ENCODE data around the gene PLEKHG5.
A peak's percentile ranks its signal among the peaks of the same experiment; 100 is the strongest.

Gene PLEKHG5

DNA sequence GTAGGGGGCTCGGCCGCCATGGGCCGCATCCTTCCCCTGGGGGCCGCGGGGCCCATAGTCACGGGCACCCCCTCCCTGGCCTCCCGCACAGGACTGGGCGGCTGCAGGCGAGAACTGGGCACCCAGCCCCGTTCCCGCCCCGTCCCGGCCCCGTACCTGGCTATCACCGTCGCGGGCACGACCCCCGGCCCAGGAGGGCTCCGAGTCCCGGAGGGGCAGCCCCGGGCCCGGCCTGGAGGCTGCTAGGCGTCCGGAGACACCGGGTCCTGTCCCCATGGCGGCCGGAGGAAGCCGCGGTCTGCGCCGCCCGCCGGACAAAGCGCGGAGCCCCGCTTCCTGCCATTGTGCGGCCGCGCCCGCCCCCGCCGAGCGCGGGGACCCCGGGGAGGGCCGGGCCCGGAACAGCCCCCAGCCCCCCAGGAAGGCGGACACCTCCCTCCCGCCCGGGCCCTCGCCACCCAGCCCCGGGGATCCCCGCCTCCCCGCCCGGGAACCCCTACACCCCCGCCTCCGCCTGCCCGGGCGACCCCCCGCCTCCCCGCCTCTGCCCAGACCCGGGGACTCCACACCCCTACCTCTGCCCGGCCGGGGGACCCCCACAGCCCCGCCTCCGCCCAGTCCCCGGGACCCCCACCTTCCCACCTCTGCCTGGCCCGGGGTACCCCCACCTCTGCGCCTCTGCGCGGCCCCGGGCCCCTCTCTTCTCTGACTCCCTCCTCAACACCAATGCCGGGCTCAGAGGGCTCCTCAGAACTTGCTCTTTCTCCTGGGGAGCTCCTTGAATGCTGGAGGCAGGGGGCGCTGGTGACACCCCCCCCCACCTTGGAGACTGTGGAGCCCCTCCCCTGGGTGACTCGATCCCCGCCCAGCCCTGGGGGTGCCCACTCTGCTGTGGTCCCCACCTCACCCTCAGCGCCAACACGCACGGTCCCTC, 6.0 kb downstream of the PLEKHG5 start:
- Mint-ChIP-seq H3K9me3 (no peaks in the 10 kb centered on the region), H3K4me1 (ENCODE audit: low read depth) (peaks cover 8% of the 10 kb centered on the region), H3K4me3 (no peak overlapping the region), H3K27ac (no peak overlapping the region), H3K36me3 (ENCODE audit: low read depth) (no peaks in the 10 kb centered on the region), H3K27me3 (peaks cover 38% of the 10 kb centered on the region)
- DNase-seq = no peak

DNA sequence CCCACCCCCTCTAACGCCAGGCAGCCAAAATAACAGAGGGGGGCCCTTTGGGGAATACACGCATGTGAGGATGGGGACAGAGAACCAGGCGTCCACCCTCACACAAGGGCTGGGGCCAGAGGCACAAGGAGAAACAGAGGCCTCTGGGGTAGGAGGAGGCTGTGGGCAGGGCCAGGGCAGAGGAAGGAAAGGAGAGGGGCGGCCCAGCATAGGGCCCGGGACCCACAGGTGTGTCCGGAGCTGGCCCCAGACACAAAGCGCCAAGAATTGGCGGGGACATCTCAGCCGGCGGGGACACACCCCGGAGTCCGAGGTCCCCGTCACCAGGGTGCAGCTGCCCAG, 6.7 kb downstream of the PLEKHG5 start:
- Mint-ChIP-seq H3K9me3 (no peaks in the 10 kb centered on the region), H3K4me1 (ENCODE audit: low read depth) (peaks cover 8% of the 10 kb centered on the region), H3K27ac (no peak overlapping the region), H3K4me3 (no peak overlapping the region), H3K27me3 (peaks cover 38% of the 10 kb centered on the region), H3K36me3 (ENCODE audit: low read depth) (no peaks in the 10 kb centered on the region)
- no peak for DNase-seq

DNA sequence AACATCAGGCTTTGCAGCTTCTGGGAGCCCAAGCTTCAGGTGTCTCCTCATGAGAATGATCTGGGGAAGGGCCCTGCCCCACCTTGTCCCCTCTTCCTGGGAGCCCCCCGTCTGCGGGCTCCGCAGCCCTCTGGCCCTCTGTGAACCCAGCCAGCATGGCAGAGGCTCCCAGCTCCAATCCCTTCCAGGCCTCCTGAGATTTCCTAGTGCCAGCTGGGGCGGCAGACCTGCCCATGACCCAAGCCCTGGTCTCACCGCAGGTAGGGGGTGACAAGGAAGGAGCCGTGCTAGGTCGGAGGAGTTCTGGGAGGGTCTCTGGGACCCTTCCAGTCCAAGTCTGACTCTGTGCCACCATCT, 7.7 kb downstream of the PLEKHG5 start:
- H3K27ac Mint-ChIP-seq = no peak overlapping the region
- no peak overlapping the region for H3K4me3 Mint-ChIP-seq
- no peaks in the 10 kb centered on the region for H3K36me3 Mint-ChIP-seq (ENCODE audit: low read depth)

DNA sequence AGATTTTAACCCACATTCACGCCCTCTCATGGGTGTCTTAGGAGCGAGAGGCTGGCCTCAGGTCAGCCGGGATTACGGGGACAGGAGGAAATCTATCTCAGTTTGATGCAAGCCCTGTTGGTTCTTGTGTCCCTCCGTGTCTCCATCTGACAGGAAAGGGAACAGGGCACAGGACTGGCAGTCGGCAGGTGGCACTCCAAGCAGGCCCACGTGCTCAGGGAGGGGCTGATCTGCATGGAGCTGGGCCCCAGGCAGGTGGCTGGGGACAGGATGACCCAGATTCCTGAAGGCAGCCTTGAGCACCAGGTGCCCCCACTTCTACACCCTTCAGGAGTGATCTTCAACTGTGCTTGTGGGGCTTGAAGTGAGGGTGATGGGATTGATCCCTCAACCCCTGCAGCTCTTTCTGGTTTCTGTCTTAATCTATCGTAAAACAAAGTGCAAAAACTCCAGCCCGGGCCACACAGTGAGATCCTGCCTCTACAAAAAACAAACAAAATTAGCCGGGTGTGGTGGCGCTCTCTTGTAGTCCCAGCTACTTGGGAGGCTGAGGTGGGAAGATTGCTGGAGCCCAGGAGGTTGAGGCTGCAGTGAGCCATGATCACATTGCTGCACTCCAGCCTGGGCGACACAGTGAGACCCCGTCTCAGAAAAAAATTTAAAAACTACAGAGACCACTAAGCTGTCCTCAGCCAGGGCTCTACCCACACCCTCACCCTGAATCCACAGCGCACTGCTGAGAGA, 8.3 kb downstream of the PLEKHG5 start:
- Mint-ChIP-seq H3K27ac (no peak overlapping the region), H3K36me3 (ENCODE audit: low read depth) (no peaks in the 10 kb centered on the region), H3K4me1 (ENCODE audit: low read depth) (peaks cover 8% of the 10 kb centered on the region), H3K27me3 (peaks cover 38% of the 10 kb centered on the region), H3K4me3 (no peak overlapping the region), H3K9me3 (no peaks in the 10 kb centered on the region)
- DNase-seq = no peak

More for the DNA sequence above, 7.7 kb downstream of the PLEKHG5 start:
- H3K4me1 Mint-ChIP-seq (ENCODE audit: low read depth) = peaks cover 8% of the 10 kb centered on the region
- peaks cover 38% of the 10 kb centered on the region for H3K27me3 Mint-ChIP-seq
- no peaks in the 10 kb centered on the region for H3K9me3 Mint-ChIP-seq
- no peak for DNase-seq

DNA sequence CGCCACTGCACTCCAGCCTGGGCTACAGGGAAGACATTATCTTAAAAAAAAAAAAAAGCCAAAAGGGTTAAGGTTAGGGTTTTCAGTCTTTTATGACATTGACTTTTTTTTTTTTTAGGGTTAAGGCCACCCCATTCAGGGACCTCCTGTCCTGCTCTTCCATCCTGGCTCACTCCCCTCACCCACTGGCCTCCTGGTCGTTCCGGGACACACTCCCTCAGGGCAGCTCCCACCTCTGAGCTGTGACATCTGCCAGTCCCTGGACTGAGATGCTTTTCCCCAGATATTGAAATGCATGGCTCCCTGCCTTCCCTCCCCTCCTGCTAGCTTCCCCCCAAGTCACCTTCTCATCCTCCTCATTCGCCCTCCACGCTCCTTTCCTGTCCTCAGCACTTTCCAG, 9.6 kb downstream of the PLEKHG5 start:
- Mint-ChIP-seq H3K4me3 (no peak overlapping the region), H3K4me1 (ENCODE audit: low read depth) (peaks cover 8% of the 10 kb centered on the region), H3K9me3 (no peaks in the 10 kb centered on the region), H3K27me3 (peaks cover 32% of the 10 kb centered on the region), H3K36me3 (ENCODE audit: low read depth) (no peaks in the 10 kb centered on the region), H3K27ac (no peak overlapping the region)
- DNase-seq = no peak

DNA sequence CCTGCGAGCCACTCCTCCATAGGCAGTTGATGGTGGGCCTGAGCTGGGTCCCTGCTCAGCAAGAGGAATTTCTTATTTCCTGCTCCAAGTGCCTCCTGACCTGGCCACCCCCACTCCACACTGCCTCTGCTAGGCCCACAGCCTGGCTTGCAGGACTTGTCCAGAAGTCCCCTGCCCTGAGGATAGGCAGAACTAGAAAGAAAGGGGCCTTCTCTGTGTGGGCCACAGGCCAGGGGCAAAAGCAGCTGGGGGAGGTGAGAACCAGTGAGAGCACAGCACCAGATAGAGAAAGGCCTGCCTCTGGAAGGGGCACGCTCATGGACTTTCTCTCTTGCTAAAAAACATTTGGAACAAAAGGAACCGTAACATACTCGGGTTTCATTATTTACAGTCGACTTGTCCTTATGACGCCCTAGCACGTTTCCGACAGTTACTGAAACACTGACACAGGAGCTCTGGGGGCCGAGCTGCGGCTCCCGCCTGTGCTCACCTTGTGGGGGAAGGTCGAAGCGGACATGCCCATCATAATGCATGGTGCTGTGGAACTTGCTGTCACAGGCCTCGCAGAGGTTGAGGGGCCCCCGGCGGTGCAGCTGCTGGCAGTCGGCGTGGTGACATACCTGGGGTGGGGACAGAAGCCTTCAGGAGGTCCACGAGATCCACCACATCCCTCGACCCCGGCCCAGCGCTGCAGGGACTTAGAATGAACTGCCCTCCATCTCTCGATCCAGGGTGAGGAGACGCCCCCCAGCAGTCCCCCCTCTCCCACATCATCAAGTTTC, 14.2 kb downstream of the PLEKHG5 start:
- no peak for DNase-seq
- H3K27ac Mint-ChIP-seq = no peak overlapping the region
- no peaks in the 10 kb centered on the region for H3K9me3 Mint-ChIP-seq
- H3K4me3 Mint-ChIP-seq = no peak overlapping the region
- H3K36me3 Mint-ChIP-seq (ENCODE audit: low read depth) = no peaks in the 10 kb centered on the region
- H3K27me3 Mint-ChIP-seq = no peaks in the 10 kb centered on the region
- peaks cover 4% of the 10 kb centered on the region for H3K4me1 Mint-ChIP-seq (ENCODE audit: low read depth)

DNA sequence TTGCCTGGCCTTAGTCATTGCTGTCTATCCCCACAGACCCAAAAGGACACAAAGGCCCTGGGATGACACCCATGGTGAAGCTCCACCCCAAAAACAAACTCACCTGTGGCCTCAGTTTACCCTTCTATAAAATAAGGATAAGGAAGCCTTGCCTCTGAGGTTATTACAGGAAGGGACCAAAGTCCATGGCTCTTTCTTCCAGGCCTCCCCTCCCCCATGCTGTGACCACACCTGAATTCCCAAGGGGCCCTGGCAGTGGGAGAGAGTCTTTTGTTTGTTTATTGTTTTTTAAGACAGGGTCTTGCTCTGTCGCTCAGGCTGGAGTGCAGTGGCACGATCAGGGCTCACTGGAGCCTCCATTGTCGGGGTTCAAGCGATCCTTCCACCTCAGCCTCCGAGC, 15.0 kb downstream of the PLEKHG5 start:
- DNase-seq = no peak
- H3K27me3 Mint-ChIP-seq = no peaks in the 10 kb centered on the region
- no peaks in the 10 kb centered on the region for H3K9me3 Mint-ChIP-seq
- H3K27ac Mint-ChIP-seq = no peak overlapping the region
- no peaks in the 10 kb centered on the region for H3K36me3 Mint-ChIP-seq (ENCODE audit: low read depth)
- H3K4me3 Mint-ChIP-seq = no peak overlapping the region
- H3K4me1 Mint-ChIP-seq (ENCODE audit: low read depth) = peaks cover 4% of the 10 kb centered on the region

DNA sequence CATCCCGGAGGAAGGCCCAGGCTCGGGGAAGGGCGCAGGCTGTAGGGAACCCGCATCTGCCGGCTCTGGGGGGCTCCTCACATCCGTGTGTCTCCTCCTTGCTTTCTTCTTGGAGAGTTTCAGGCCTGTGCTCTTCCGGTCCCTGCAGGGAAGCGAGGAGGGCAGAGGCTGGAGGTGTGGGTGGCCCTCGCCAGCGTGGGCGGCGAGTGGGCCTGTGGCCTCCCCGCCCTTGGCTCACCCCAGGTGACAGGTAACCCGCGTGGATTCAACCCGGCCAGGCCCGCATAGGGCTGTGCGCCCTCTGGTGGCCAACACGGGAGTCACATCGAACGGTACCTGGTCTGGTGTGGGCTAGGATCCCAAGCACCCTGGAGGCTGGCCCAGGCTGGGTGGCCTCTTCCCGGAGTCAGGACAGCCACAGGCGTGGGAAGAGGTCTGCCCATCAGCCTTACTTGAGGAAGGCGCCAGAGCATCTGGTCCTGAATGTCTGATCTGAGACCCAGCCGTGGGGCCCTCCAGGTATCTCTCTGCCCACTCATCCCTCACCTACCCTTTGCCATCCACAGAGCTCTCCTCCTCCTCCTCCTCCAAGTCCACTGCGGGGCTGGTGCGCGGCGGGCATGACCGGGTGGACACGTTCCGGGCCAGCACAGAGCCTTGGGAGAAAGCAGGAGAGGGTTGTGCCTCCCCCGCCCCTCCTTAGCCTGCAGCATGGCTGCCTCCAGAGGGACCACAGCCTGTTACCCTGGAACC, 15.9 kb downstream of the PLEKHG5 start:
- no peaks in the 10 kb centered on the region for H3K9me3 Mint-ChIP-seq
- H3K36me3 Mint-ChIP-seq (ENCODE audit: low read depth) = no peaks in the 10 kb centered on the region
- no peak overlapping the region for H3K4me3 Mint-ChIP-seq
- H3K27me3 Mint-ChIP-seq = no peaks in the 10 kb centered on the region
- no peak overlapping the region for H3K27ac Mint-ChIP-seq
- peaks cover 4% of the 10 kb centered on the region for H3K4me1 Mint-ChIP-seq (ENCODE audit: low read depth)
- peak; percentile 87 for DNase-seq

DNA sequence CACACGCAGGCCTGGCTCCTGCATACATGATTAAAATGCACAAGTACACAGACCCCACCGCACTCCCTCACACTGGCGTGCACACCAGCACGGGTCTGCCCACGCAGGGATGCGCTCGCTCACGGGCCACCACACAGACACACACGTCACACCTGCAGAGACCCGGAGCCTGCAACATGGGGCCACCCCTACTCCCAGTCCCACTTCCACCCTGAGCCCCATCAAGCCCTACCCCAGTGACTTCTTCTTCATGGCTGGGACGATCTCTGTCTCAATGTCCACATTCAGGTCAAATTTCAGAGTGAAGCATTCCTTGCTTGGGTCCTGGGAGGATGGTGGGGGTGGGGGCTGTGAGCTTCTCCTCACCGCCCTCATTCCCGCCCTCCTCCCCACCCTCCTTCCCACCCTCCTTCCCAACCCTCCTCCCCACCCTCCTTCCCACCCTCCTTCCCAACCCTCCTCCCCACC, 16.6 kb downstream of the PLEKHG5 start:
- Mint-ChIP-seq H3K27me3 (no peaks in the 10 kb centered on the region), H3K9me3 (no peaks in the 10 kb centered on the region), H3K4me1 (ENCODE audit: low read depth) (peaks cover 4% of the 10 kb centered on the region), H3K27ac (no peak overlapping the region), H3K4me3 (no peak overlapping the region), H3K36me3 (ENCODE audit: low read depth) (no peaks in the 10 kb centered on the region)
- no peak for DNase-seq

DNA sequence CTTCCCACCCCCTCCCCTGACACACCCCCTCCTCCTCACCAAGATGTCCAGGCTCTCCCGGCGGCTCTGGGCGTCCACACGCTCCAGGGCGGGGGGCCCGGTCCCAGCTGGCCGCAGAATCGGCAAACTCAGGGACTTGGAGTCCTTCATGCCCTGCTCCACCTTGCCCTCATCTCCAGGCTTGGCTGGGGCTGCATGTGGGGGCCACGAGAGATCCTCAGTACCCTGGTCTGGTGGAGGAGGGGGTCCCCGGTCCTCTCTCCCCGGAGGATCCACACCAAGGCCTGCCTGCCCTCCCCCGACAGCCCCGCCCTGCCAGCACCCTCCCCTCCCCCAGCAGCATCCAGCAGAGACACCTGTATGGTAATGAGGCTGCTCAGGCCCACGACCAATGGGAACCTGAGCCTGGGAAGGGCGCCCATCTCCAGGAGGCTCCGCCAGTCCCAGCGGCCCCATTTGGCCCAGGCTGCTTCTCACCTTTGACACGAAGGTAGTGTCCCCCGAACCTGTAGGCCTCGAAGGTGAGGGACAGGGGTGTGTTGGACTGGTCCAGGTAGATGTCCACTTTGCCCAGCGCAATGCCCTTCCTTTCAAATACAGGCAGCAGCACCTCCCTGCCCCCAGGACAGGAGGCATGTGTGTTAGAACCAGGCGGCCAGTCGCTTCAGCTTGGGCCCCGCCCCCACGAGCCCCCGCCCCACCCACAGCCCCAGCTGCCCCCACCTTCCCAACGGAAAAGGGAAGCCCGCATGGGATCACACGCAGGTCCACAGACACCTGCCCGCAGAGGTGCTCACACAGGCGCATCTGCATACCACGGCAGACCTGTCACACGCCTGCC, 17.3 kb downstream of the PLEKHG5 start:
- Mint-ChIP-seq H3K27me3 (no peaks in the 10 kb centered on the region), H3K27ac (no peak overlapping the region), H3K36me3 (ENCODE audit: low read depth) (no peaks in the 10 kb centered on the region), H3K4me1 (ENCODE audit: low read depth) (peaks cover 4% of the 10 kb centered on the region), H3K9me3 (no peaks in the 10 kb centered on the region), H3K4me3 (no peak overlapping the region)
- no peak for DNase-seq

DNA sequence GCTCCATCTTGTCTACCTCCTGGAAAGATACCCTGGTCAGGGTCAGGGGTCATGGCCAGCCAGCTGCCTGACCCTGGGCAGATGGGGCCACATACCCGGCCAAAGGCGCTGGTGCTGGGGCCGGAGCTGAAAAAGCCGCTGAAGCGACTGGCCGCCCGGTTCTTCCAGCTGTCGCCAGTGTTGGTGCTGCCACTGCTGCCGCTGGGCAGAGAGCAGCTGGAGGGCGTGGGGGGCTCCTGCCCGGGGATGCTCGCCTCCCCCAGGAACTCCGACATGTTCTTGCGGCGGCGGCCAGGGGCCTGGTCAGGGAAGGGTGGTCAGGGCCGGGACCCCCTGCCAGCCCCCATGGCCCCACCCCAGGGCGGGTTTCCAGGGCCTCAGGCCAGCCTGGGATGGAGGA, 18.3 kb downstream of the PLEKHG5 start:
- no peak overlapping the region for H3K4me3 Mint-ChIP-seq
- H3K4me1 Mint-ChIP-seq (ENCODE audit: low read depth) = peaks cover 4% of the 10 kb centered on the region
- no peaks in the 10 kb centered on the region for H3K27me3 Mint-ChIP-seq
- no peak for DNase-seq
- no peaks in the 10 kb centered on the region for H3K9me3 Mint-ChIP-seq
- no peak overlapping the region for H3K27ac Mint-ChIP-seq
- H3K36me3 Mint-ChIP-seq (ENCODE audit: low read depth) = no peaks in the 10 kb centered on the region

DNA sequence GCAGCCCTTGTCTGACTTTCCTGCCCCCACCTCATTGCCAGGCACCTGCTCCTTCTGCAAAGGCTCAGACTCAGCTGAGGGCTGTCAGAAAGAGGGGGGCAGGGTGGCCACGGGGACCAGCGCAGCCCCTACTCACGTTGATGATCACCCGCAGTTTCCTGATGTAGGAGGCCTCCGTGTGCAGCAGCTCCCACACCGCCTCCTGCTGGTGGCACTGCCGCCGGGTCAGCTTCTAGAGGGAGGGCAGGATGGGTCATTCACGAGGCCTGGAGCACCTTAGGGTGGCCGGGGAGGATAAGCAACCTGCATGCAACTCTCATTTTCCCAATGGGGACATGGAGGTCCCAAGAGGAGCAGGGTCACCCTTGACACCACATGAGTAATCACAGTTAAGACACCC, 19.1 kb downstream of the PLEKHG5 start:
- Mint-ChIP-seq H3K27ac (no peak overlapping the region), H3K4me3 (no peak overlapping the region), H3K9me3 (no peaks in the 10 kb centered on the region), H3K36me3 (ENCODE audit: low read depth) (no peaks in the 10 kb centered on the region), H3K4me1 (ENCODE audit: low read depth) (peaks cover 4% of the 10 kb centered on the region), H3K27me3 (no peaks in the 10 kb centered on the region)
- no peak for DNase-seq

DNA sequence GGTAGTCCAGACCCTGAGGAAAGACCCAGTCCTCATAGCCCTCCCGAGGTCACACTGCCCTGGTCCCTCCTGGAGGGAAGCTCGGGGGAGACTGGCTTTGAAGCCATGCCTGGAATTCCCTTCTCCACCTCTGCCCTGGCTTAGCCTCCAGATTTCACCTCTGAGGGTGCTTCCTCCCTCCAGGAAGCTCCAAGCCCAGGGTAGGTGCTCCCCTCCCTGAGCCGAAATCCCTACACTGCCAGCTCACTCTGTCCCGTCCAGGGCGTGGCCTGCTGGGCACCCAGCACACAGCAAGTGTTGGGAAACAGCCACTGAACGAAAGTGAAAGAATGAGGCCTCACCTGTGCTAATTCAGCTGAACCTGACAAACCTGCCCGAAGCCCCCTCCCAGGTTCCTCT, 19.5 kb downstream of the PLEKHG5 start:
- H3K27me3 Mint-ChIP-seq = no peaks in the 10 kb centered on the region
- H3K36me3 Mint-ChIP-seq (ENCODE audit: low read depth) = no peaks in the 10 kb centered on the region

More for the DNA sequence above, 19.5 kb downstream of the PLEKHG5 start:
- Mint-ChIP-seq H3K4me3 (no peak overlapping the region), H3K27ac (no peak overlapping the region), H3K4me1 (ENCODE audit: low read depth) (peaks cover 4% of the 10 kb centered on the region), H3K9me3 (no peaks in the 10 kb centered on the region)
- no peak for DNase-seq

Data from activated T-cell treated with anti-CD3 and anti-CD28 coated beads, Interleukin-2, amount 50 U/mL, for 24 hours (primary cell).